ACC112 (cell line): Measurements from ENCODE around the gene PSD4.
A peak's percentile ranks its signal among the peaks of the same experiment; 100 is the strongest.

Experiments
- H2AFZ ChIP-seq: fragments of 200-600 bp; sonication (generic); one replicate; pipeline ENCODE4 v1.6.0; 2017; ENCODE audit warnings: antibody characterized with exemption, low read length; ENCODE audit not compliant: unreplicated experiment
- H3K27ac ChIP-seq: fragments of 200-600 bp; sonication (generic); 2 replicates; pipeline ENCODE4 v1.5.1; 2014; ENCODE audit warnings: low read depth, mild to moderate bottlenecking, antibody characterized with exemption, low read length, moderate library complexity
- H3K27me3 ChIP-seq: fragments of 200-600 bp; sonication (generic); 2 replicates; pipeline ENCODE4 v1.6.1; 2014; ENCODE audit warnings: mild to moderate bottlenecking, antibody characterized with exemption, low read length, moderate library complexity, mixed read lengths; ENCODE audit not compliant: insufficient read depth
- H3K36me3 ChIP-seq: fragments of 200-600 bp; sonication (generic); 2 replicates; pipeline ENCODE4 v1.6.1; 2016; ENCODE audit warnings: mild to moderate bottlenecking, antibody characterized with exemption, low read length, moderate library complexity, mixed read lengths; ENCODE audit not compliant: insufficient read depth
- H3K4me1 ChIP-seq: fragments of 200-600 bp; sonication (generic); one replicate; pipeline ENCODE4 v1.6.1; 2016; ENCODE audit warnings: low read length, mixed read lengths; ENCODE audit not compliant: insufficient read depth, unreplicated experiment, control insufficient read depth
- H3K4me3 ChIP-seq: fragments of 200-600 bp; sonication (generic); 2 replicates; pipeline ENCODE4 v1.5.1; 2014; ENCODE audit warnings: mild to moderate bottlenecking, low read depth, low read length
- H3K79me2 ChIP-seq: fragments of 200-600 bp; sonication (generic); one replicate; pipeline ENCODE4 v1.6.0; 2016; ENCODE audit warnings: low read length; ENCODE audit not compliant: control insufficient read depth, unreplicated experiment, insufficient read depth

The PSD4 gene

GRCh38 chr2:113236367-113237159, 62.8 kb downstream of the PSD4 start:
- Histone ChIP-seq H2AFZ (no peak overlapping the region), H3K4me1 (peaks cover 49% of the 10 kb centered on the region), H3K36me3 (peaks cover 10% of the 10 kb centered on the region; the same call in 1 of the 2 replicates), H3K79me2 (peaks cover 38% of the 10 kb centered on the region), H3K27ac (peak overlapping the region; percentile 98), H3K4me3 (peak overlapping the region; percentile 88), H3K27me3 (no peaks in the 10 kb centered on the region)

GRCh38 chr2:113237604-113238160, 63.9 kb downstream of the PSD4 start:
- peaks cover 56% of the 10 kb centered on the region for H3K4me1 ChIP-seq
- peaks cover 10% of the 10 kb centered on the region; the same call in 1 of the 2 replicates for H3K36me3 ChIP-seq
- H3K27ac ChIP-seq, result peak overlapping the region; percentile 98
- H3K27me3 ChIP-seq, result no peaks in the 10 kb centered on the region
- H3K4me3 ChIP-seq, result peak overlapping the region; percentile 88
- peaks cover 48% of the 10 kb centered on the region for H3K79me2 ChIP-seq
- no peak overlapping the region for H2AFZ ChIP-seq

GRCh38 chr2:113238871-113239839, 65.4 kb downstream of the PSD4 start:
- Histone ChIP-seq H2AFZ (no peak overlapping the region), H3K4me1 (peaks cover 52% of the 10 kb centered on the region), H3K36me3 (peaks cover 10% of the 10 kb centered on the region; the same call in 1 of the 2 replicates), H3K79me2 (peaks cover 52% of the 10 kb centered on the region), H3K27me3 (no peaks in the 10 kb centered on the region), H3K4me3 (peak overlapping the region; percentile 88; the same call in 1 of the 2 replicates), H3K27ac (peak overlapping the region; percentile 98)

- Histone ChIP-seq H3K4me1 (peaks cover 47% of the 10 kb centered on the region), H3K27ac (peak overlapping the region; percentile 98), H3K4me3 (peak overlapping the region; percentile 60), H3K36me3 (peaks cover 10% of the 10 kb centered on the region; the same call in 1 of the 2 replicates), H2AFZ (no peak overlapping the region), H3K79me2 (peaks cover 45% of the 10 kb centered on the region), H3K27me3 (no peaks in the 10 kb centered on the region)
Observed at GRCh38 chr2:113240150-113240914, 66.6 kb downstream of the PSD4 start.

- peaks cover 41% of the 10 kb centered on the region for H3K79me2 ChIP-seq
- peaks cover 10% of the 10 kb centered on the region; the same call in 1 of the 2 replicates for H3K36me3 ChIP-seq
- no peak overlapping the region for H2AFZ ChIP-seq
- no peaks in the 10 kb centered on the region for H3K27me3 ChIP-seq
- H3K4me3 ChIP-seq, result peak overlapping the region; percentile 60
- peak overlapping the region; percentile 98 for H3K27ac ChIP-seq
- H3K4me1 ChIP-seq, result peaks cover 47% of the 10 kb centered on the region
Observed at GRCh38 chr2:113240915-113241911, 67.4 kb downstream of the PSD4 start.

GRCh38 chr2:113242327-113242726, 68.6 kb downstream of the PSD4 start:
- Histone ChIP-seq H3K79me2 (peaks cover 30% of the 10 kb centered on the region), H3K4me3 (no peak overlapping the region), H3K27me3 (no peaks in the 10 kb centered on the region), H3K4me1 (peaks cover 44% of the 10 kb centered on the region), H3K36me3 (peaks cover 8% of the 10 kb centered on the region; the same call in 1 of the 2 replicates), H3K27ac (peak overlapping the region; percentile 98), H2AFZ (no peak overlapping the region)

GRCh38 chr2:113245276-113245711, 71.5 kb downstream of the PSD4 start:
- peaks cover 18% of the 10 kb centered on the region for H3K4me1 ChIP-seq
- no peaks in the 10 kb centered on the region for H3K27me3 ChIP-seq
- no peaks in the 10 kb centered on the region for H3K36me3 ChIP-seq
- H3K79me2 ChIP-seq, result peaks cover 14% of the 10 kb centered on the region
- H3K4me3 ChIP-seq, result no peak overlapping the region
- no peak overlapping the region for H3K27ac ChIP-seq
- H2AFZ ChIP-seq, result no peak overlapping the region

- no peaks in the 10 kb centered on the region for H3K27me3 ChIP-seq
- no peak overlapping the region for H2AFZ ChIP-seq
- H3K79me2 ChIP-seq, result peaks cover 14% of the 10 kb centered on the region
- H3K4me1 ChIP-seq, result peaks cover 16% of the 10 kb centered on the region
- H3K27ac ChIP-seq, result no peak overlapping the region
- H3K4me3 ChIP-seq, result no peak overlapping the region
- no peaks in the 10 kb centered on the region for H3K36me3 ChIP-seq
Observed at GRCh38 chr2:113246606-113247005, 72.8 kb downstream of the PSD4 start.
